Astrocyte (in vitro differentiated cells and primary cell): ENCODE data around the gene FAM219A. TPM values are rescaled to one million over a fixed set of nuclear protein-coding genes. Genes with fewer than 3 reads are reported as not detected.
"Not testable (repeated sequence)": the region's sequence is repeated elsewhere in the genome, so short reads cannot be mapped to it uniquely, and the experiment has no call there.

Experiments used
- DNase-seq: peaks from one replicate; pipeline ENCODE4 v3.0.0-alpha.2; 2010; ENCODE audit warnings: low read depth
- FAIRE-seq: peaks from 2 replicates; lab custom pipeline; 2011; peaks lifted over from hg19 to GRCh38; lab: Jason Lieb, UNC
- H2AFZ ChIP-seq: 2 replicates; pipeline ENCODE4 v1.6.0; 2012; ENCODE audit warnings: low read depth, low read length, inconsistent platforms
- H3K27ac ChIP-seq: 2 replicates; pipeline ENCODE4 v1.5.1; 2011; ENCODE audit warnings: low read depth, low read length, inconsistent platforms
- H3K27me3 ChIP-seq: 2 replicates; pipeline ENCODE4 v1.6.0; 2011; ENCODE audit warnings: low read length, inconsistent platforms; ENCODE audit not compliant: insufficient read depth
- H3K36me3 ChIP-seq: 2 replicates; pipeline ENCODE4 v1.5.1; 2011; ENCODE audit warnings: low read length, inconsistent platforms; ENCODE audit not compliant: insufficient read depth
- H3K4me1 ChIP-seq: 2 replicates; pipeline ENCODE4 v1.5.1; 2011; ENCODE audit warnings: low read length, inconsistent platforms; ENCODE audit not compliant: insufficient read depth
- H3K4me2 ChIP-seq: 2 replicates; pipeline ENCODE4 v1.6.0; 2012; ENCODE audit warnings: low read length, inconsistent platforms
- H3K4me3 ChIP-seq: 2 replicates; pipeline ENCODE4 v1.5.1; 2011; ENCODE audit warnings: low read depth, mild to moderate bottlenecking, low read length, inconsistent platforms; ENCODE audit not compliant: insufficient read depth
- H3K79me2 ChIP-seq: 2 replicates; pipeline ENCODE4 v1.6.0; 2012; ENCODE audit warnings: mild to moderate bottlenecking, low read length, inconsistent platforms; ENCODE audit not compliant: insufficient read depth
- H3K9ac ChIP-seq: 2 replicates; pipeline ENCODE4 v1.6.0; 2012; ENCODE audit warnings: mild to moderate bottlenecking, low read length, inconsistent platforms
- H3K9me3 ChIP-seq: 2 replicates; pipeline ENCODE4 v1.5.1; 2012; ENCODE audit warnings: low read depth, mild to moderate bottlenecking, low read length, inconsistent platforms; ENCODE audit not compliant: insufficient read depth
- H4K20me1 ChIP-seq: 2 replicates; pipeline ENCODE4 v1.6.0; 2012; ENCODE audit warnings: low read length, inconsistent platforms; ENCODE audit not compliant: insufficient read depth
- H3K27ac Mint-ChIP-seq: one replicate; pipeline ENCODE4 v1.8.0; 2021; ENCODE audit warnings: mild to moderate bottlenecking, mixed read lengths; ENCODE audit not compliant: unreplicated experiment
- H3K27me3 Mint-ChIP-seq: one replicate; pipeline ENCODE4 v1.8.0; 2021; ENCODE audit warnings: low read depth, mixed read lengths; ENCODE audit not compliant: unreplicated experiment
- H3K36me3 Mint-ChIP-seq: one replicate; pipeline ENCODE4 v1.8.0; 2021; ENCODE audit warnings: low read depth, mixed read lengths; ENCODE audit not compliant: unreplicated experiment
- H3K4me1 Mint-ChIP-seq: one replicate; pipeline ENCODE4 v1.8.0; 2021; ENCODE audit warnings: low read depth, mixed read lengths; ENCODE audit not compliant: unreplicated experiment
- H3K4me3 Mint-ChIP-seq: one replicate; pipeline ENCODE4 v1.8.0; 2021; ENCODE audit warnings: mild to moderate bottlenecking, moderate library complexity, mixed read lengths; ENCODE audit not compliant: unreplicated experiment
- H3K9me3 Mint-ChIP-seq: one replicate; pipeline ENCODE4 v1.8.0; 2021; ENCODE audit warnings: mild to moderate bottlenecking, mixed read lengths; ENCODE audit not compliant: unreplicated experiment
- EZH2 ChIP-seq: IDR thresholded peaks from 2 replicates; pipeline ENCODE4 v1.6.1; 2012; ENCODE audit warnings: mild to moderate bottlenecking, low read length, inconsistent platforms; ENCODE audit not compliant: insufficient read depth
- total RNA-seq: library from RNA; stranded (reverse); gene quantifications from 2 replicates; pipeline ENCODE4 v1.2.1, GENCODE V29; 2021
- TF ChIP-seq, protein P1 (sequence below): IDR thresholded peaks from 2 replicates; pipeline ENCODE4 v1.5.1; 2011; ENCODE audit warnings: low read depth, mild to moderate bottlenecking, inconsistent platforms, low read length, moderate library complexity; ENCODE audit not compliant: insufficient read depth

Gene FAM219A
- total RNA-seq, 1 donor from 2014 or later = 63.5 TPM

DNA sequence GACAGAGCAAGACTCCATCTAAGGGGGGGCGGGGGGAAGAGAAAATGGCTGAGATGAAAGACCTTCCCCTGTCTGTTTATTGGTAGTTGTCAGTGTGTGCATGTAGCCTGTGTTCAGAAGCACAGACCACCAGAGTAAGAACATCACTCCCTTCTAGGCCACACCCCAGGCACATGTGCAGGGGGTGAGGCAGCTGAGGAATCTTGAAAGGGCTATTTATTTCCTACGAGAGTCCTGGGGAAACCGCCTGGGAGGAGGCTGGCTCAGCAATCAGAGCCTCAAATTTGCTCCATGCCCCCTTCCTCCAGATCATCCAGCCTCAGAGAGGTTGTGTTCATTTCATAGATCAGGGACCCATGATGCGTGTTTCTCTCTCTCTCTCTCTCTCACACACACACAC lies 88.7 kb downstream of the FAM219A start:
- Mint-ChIP-seq H3K27me3 (peaks cover 4% of the 10 kb centered on the region), H3K4me1 (no peaks in the 10 kb centered on the region), H3K36me3 (peaks cover 35% of the 10 kb centered on the region), H3K27ac (no peak overlapping the region), H3K9me3 (peaks cover 19% of the 10 kb centered on the region), H3K4me3 (no peak overlapping the region)
- no peaks in the 10 kb centered on the region for H3K4me1 ChIP-seq
- H3K79me2 ChIP-seq = no peaks in the 10 kb centered on the region
- no peak overlapping the region for H2AFZ ChIP-seq
- FAIRE-seq (no peak), DNase-seq (no peak)
- no peak for TF ChIP-seq EZH2
- TF ChIP-seq, protein P1, sequence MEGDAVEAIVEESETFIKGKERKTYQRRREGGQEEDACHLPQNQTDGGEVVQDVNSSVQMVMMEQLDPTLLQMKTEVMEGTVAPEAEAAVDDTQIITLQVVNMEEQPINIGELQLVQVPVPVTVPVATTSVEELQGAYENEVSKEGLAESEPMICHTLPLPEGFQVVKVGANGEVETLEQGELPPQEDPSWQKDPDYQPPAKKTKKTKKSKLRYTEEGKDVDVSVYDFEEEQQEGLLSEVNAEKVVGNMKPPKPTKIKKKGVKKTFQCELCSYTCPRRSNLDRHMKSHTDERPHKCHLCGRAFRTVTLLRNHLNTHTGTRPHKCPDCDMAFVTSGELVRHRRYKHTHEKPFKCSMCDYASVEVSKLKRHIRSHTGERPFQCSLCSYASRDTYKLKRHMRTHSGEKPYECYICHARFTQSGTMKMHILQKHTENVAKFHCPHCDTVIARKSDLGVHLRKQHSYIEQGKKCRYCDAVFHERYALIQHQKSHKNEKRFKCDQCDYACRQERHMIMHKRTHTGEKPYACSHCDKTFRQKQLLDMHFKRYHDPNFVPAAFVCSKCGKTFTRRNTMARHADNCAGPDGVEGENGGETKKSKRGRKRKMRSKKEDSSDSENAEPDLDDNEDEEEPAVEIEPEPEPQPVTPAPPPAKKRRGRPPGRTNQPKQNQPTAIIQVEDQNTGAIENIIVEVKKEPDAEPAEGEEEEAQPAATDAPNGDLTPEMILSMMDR = no peak
- no peak overlapping the region for H3K4me3 ChIP-seq
- no peak overlapping the region for H3K9ac ChIP-seq
- no peak overlapping the region for H3K27ac ChIP-seq
- H3K9me3 ChIP-seq = peaks cover 15% of the 10 kb centered on the region
- no peak overlapping the region for H3K4me2 ChIP-seq
- no peaks in the 10 kb centered on the region for H4K20me1 ChIP-seq
- no peaks in the 10 kb centered on the region for H3K27me3 ChIP-seq
- no peaks in the 10 kb centered on the region for H3K36me3 ChIP-seq

DNA sequence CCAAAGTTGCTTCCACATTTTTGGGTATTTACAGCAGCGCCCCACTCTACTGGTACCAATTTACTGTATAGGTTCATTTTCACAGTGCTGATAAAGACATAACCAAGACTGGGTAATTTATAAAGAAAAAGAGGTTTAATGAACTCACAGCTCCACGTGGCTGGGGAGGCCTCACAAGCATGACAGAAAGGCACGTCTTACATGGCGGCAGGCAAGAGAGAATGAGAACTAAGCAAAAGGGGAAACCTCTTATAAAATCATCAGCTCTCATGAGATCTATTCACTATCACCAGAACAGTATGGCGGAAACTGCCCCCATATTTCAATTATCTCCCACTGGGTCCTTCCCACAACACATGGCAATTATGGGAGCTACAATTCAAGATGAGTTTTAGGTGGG lies 89.6 kb downstream of the FAM219A start:
- not testable (repeated sequence) for H3K4me1 Mint-ChIP-seq, H3K36me3 ChIP-seq, H3K4me3 ChIP-seq, H3K79me2 ChIP-seq, H3K4me2 ChIP-seq, H2AFZ ChIP-seq, H3K27me3 ChIP-seq, H3K9ac ChIP-seq, FAIRE-seq, H4K20me1 ChIP-seq, H3K27ac Mint-ChIP-seq, H3K27me3 Mint-ChIP-seq, DNase-seq, H3K27ac ChIP-seq, H3K4me3 Mint-ChIP-seq, H3K4me1 ChIP-seq
- Mint-ChIP-seq H3K36me3 (peaks cover 35% of the 10 kb centered on the region), H3K9me3 (peaks cover 19% of the 10 kb centered on the region)
- peaks cover 15% of the 10 kb centered on the region for H3K9me3 ChIP-seq

DNA sequence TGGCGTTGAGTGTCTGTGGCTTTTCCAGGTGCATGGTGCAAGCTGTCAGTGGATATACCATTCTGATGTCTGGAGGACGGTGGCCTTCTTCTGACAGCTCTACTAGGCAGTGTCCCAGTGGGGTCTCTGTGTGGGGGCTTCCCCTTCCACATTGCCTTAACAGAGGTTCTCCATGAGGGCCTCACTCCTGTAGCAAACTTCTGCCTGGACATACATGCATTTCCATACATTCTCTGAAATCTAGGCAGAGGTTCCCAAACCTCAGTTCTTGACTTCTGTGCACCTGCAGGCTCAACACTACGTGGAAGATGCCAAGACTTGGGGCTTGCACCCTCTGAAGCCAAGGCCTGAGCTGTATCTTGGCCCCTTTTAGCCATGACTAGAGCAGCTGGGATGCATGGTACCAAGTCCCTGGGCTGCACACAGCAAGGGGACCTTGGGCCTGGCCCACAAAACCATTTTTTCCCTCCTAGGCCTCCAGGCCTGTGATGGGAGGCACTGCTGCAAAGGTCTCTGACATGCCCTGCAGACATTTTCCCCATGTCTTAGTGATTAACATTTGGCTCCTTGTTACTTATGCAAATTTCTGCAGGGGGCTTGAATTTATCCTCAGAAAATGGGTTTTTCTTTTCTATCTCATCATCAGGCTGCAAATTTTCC lies 90.5 kb downstream of the FAM219A start:
- not testable (repeated sequence) for H3K4me3 ChIP-seq, H3K27me3 Mint-ChIP-seq, H3K4me2 ChIP-seq, DNase-seq, H3K36me3 ChIP-seq, H3K9ac ChIP-seq, H3K79me2 ChIP-seq, H3K4me1 ChIP-seq, FAIRE-seq, H3K27me3 ChIP-seq, H3K27ac ChIP-seq, H3K27ac Mint-ChIP-seq, H4K20me1 ChIP-seq, H3K4me3 Mint-ChIP-seq, H2AFZ ChIP-seq, H3K4me1 Mint-ChIP-seq
- Mint-ChIP-seq H3K9me3 (peaks cover 19% of the 10 kb centered on the region), H3K36me3 (peaks cover 33% of the 10 kb centered on the region)
- H3K9me3 ChIP-seq = peaks cover 15% of the 10 kb centered on the region
